Stimulated activated CD8-positive, alpha-beta memory T cell treated with anti-CD3 and anti-CD28 coated beads, Interleukin-7, amount 100 ng/mL, for 48 hours (primary cell): ENCODE data around the gene RNF144A.
A peak's percentile ranks its signal among the peaks of the same experiment; 100 is the strongest.

Experiments
- DNase-seq, 2 donors: peaks; one replicate each; pipeline ENCODE4 v3.0.0-alpha.2; 2020; ENCODE audit warnings: low read depth in 1 of 2; ENCODE audit errors: extremely low read depth in 1 of 2

Gene RNF144A

GRCh38 chr2:7037340-7038333, 120.4 kb downstream of the RNF144A start:
- DNase-seq, result peak in 1 of 2 donors; percentile 20

- no peak for DNase-seq
These were observed 123.3 kb downstream of the RNF144A start for GRCh38 chr2:7040547-7040946.

GRCh38 chr2:7041421-7041820, 124.2 kb downstream of the RNF144A start:
- no peak for DNase-seq

GRCh38 chr2:7043690-7044089, 126.5 kb downstream of the RNF144A start:
- no peak for DNase-seq

GRCh38 chr2:7044253-7045250, 127.3 kb downstream of the RNF144A start:
- peak; percentile 21 to 23 for DNase-seq

GRCh38 chr2:7045601-7046590, 128.7 kb downstream of the RNF144A start:
- DNase-seq, result no peak

GRCh38 chr2:7047661-7048060, 130.4 kb downstream of the RNF144A start:
- DNase-seq, result no peak

- no peak for DNase-seq
These were observed 131.6 kb downstream of the RNF144A start for GRCh38 chr2:7048762-7049294.

GRCh38 chr2:7052404-7052803, 135.2 kb downstream of the RNF144A start:
- DNase-seq, result no peak

- no peak for DNase-seq
These were observed 136.5 kb downstream of the RNF144A start for GRCh38 chr2:7053650-7054265.

GRCh38 chr2:7057865-7058400, 140.7 kb downstream of the RNF144A start:
- DNase-seq, result no peak

GRCh38 chr2:7060156-7060555, 142.9 kb downstream of the RNF144A start:
- no peak for DNase-seq

- no peak for DNase-seq
These were observed 143.6 kb downstream of the RNF144A start for GRCh38 chr2:7060631-7061449.

- DNase-seq, result no peak
These were observed 144.2 kb downstream of the RNF144A start for GRCh38 chr2:7061450-7061789.

GRCh38 chr2:7061921-7062320, 144.7 kb downstream of the RNF144A start:
- no peak for DNase-seq

GRCh38 chr2:7063789-7064188, 146.6 kb downstream of the RNF144A start:
- DNase-seq, result no peak

GRCh38 chr2:7068457-7068856, 151.2 kb downstream of the RNF144A start:
- no peak for DNase-seq

GRCh38 chr2:7070483-7070882, 153.3 kb downstream of the RNF144A start:
- DNase-seq, result no peak
